OCI-M1 (cell line): ENCODE results near the gene HPCAL1.

Experiments used
- DNase-seq: peaks from one replicate; lab custom pipeline; 2025; lab: John Stamatoyannopoulos, UW

The HPCAL1 gene

GRCh38 chr2:10466801-10467200 lies 164.1 kb downstream of the HPCAL1 start:
- DNase-seq: no peak

GRCh38 chr2:10467401-10467800 lies 164.7 kb downstream of the HPCAL1 start:
- no peak for DNase-seq

GRCh38 chr2:10469301-10469700 lies 166.6 kb downstream of the HPCAL1 start:
- no peak for DNase-seq

- DNase-seq: no peak
Observed at GRCh38 chr2:10469955-10470608, 167.4 kb downstream of the HPCAL1 start.

GRCh38 chr2:10471046-10471571 lies 168.4 kb downstream of the HPCAL1 start:
- no peak for DNase-seq

- no peak for DNase-seq
Observed at GRCh38 chr2:10471955-10472354, 169.3 kb downstream of the HPCAL1 start.

- DNase-seq: no peak
Observed at GRCh38 chr2:10473121-10473756, 170.5 kb downstream of the HPCAL1 start.

GRCh38 chr2:10475221-10475722 lies 172.6 kb downstream of the HPCAL1 start:
- DNase-seq: no peak

GRCh38 chr2:10475811-10476660 lies 173.3 kb downstream of the HPCAL1 start:
- DNase-seq: no peak

- no peak for DNase-seq
Observed at GRCh38 chr2:10476723-10477442, 174.2 kb downstream of the HPCAL1 start.
